ENCODE results near the gene ADPGK. TPM values are rescaled to one million over a fixed set of nuclear protein-coding genes. Genes with fewer than 3 reads are reported as not detected.

Gene ADPGK
- total RNA-seq, 1 donor from 2014 or later, result 17.8 TPM

Other genes with a start within 250 kb of the ADPGK start
- gene GOLGA6B, start 129.1 kb downstream of the ADPGK start, total RNA-seq, result 1.4 TPM
- gene HIGD2B, start 97.6 kb downstream of the ADPGK start, total RNA-seq, result not detected
- 8.0 TPM for gene BBS4, start 97.6 kb downstream of the ADPGK start, total RNA-seq